Tibial nerve (tissue), 4 donors: Measurements from ENCODE around the gene SYT10. TPM values are rescaled to one million over a fixed set of nuclear protein-coding genes. Genes with fewer than 3 reads are reported as not detected.
"Not testable (repeated sequence)": the region's sequence is repeated elsewhere in the genome, so short reads cannot be mapped to it uniquely, and the experiment has no call there.

Experiments
- DNase-seq, 2 donors: peaks; one replicate each; pipeline ENCODE4 v3.0.0-alpha.2; 2019; ENCODE audit warnings: low spot score in 2 of 2
- H3K27ac ChIP-seq, 4 donors: fragments of 200-600 bp; sonication (generic) in 3 of 4; one replicate each; pipeline ENCODE4 v1.5.1; 2017 to 2019; ENCODE audit warnings: mild to moderate bottlenecking in 1 of 4
- H3K27me3 ChIP-seq, 2 donors: fragments of 200-600 bp; sonication (generic) in 1 of 2; one replicate each; pipeline versions ENCODE4 v1.5.1 to v1.6.0; 2017 to 2019
- H3K36me3 ChIP-seq, 3 donors: fragments of 200-600 bp; sonication (generic); one replicate each; pipeline ENCODE4 v1.5.1; 2018 to 2019
- H3K4me1 ChIP-seq, 4 donors: fragments of 200-600 bp; sonication (generic) in 3 of 4; one replicate each; pipeline ENCODE4 v1.5.1; 2017 to 2019
- H3K4me3 ChIP-seq, 4 donors: fragments of 200-600 bp; sonication (generic) in 3 of 4; one replicate each; pipeline ENCODE4 v1.5.1; 2017 to 2019; ENCODE audit warnings: mild to moderate bottlenecking in 1 of 4, moderate library complexity in 1 of 4
- H3K9me3 ChIP-seq, 4 donors: fragments of 200-600 bp; sonication (generic) in 3 of 4; one replicate each; pipeline ENCODE4 v1.5.1; 2017 to 2019
- CTCF ChIP-seq, 5 experiments: fragments of 200-600 bp in 3 of 5; fragments of 450-650 bp in 2 of 5; sonication (generic) in 3 of 5; IDR thresholded peaks; one replicate each; pipeline ENCODE4 v1.5.1; 2016 to 2019; ENCODE audit warnings: antibody characterized with exemption in 5 of 5, mild to moderate bottlenecking in 3 of 5, moderate library complexity in 2 of 5
- EP300 ChIP-seq, 2 donors: sonication (generic); formaldehyde crosslinking; IDR thresholded peaks; one replicate each; pipeline ENCODE4 v1.6.1; 2017; ENCODE audit warnings: antibody characterized with exemption in 2 of 2, mild to moderate bottlenecking in 1 of 2
- POLR2A ChIP-seq, 2 donors: fragments of 450-650 bp; IDR thresholded peaks; one replicate each; pipeline ENCODE4 v1.6.1; 2017; ENCODE audit warnings: antibody characterized with exemption in 2 of 2, mild to moderate bottlenecking in 2 of 2, moderate library complexity in 2 of 2
- WGBS, 2 donors: methylation state at CpG; one replicate each; pipeline ENCODE4 v1.1.5; 2018; 5-methylcytosine and 5-hydroxymethylcytosine counted together
- total RNA-seq, 4 donors: library from RNA; depleted of rRNA; stranded (reverse); fragments of >200 nt; gene quantifications; one replicate each; pipeline ENCODE4 v1.1.0, GENCODE V29; 2016

SYT10 gene
- total RNA-seq, 4 donors from 2014 or later, result 1.4 to 5.0 (median 1.7) TPM

GRCh38 chr12:33370318-33370717 is 69.3 kb downstream of the SYT10 start:
- Histone ChIP-seq H3K27me3 (no peaks in the 10 kb centered on the region), H3K36me3 (no peaks in the 10 kb centered on the region), H3K9me3 (no peaks in the 10 kb centered on the region), H3K4me1 (no peaks in the 10 kb centered on the region), H3K4me3 (no peak overlapping the region), H3K27ac (no peak overlapping the region)
- DNase-seq, result no peak
- WGBS, 2 donors, result 86 to 91% methylated on average over 2 of the region's 2 CpGs
- TF ChIP-seq CTCF (IDR thresholded peaks at IDR 0.05), result no peak
- TF ChIP-seq POLR2A (IDR thresholded peaks at IDR 0.05), result no peak
- no peak for TF ChIP-seq EP300 (IDR thresholded peaks at IDR 0.05)

- Histone ChIP-seq H3K27ac (no peak overlapping the region), H3K27me3 (no peaks in the 10 kb centered on the region), H3K4me1 (no peaks in the 10 kb centered on the region), H3K4me3 (no peak overlapping the region), H3K36me3 (no peaks in the 10 kb centered on the region), H3K9me3 (no peaks in the 10 kb centered on the region)
- no peak for TF ChIP-seq CTCF (IDR thresholded peaks at IDR 0.05)
- no peak for TF ChIP-seq POLR2A (IDR thresholded peaks at IDR 0.05)
- TF ChIP-seq EP300 (IDR thresholded peaks at IDR 0.05), result no peak
- no peak for DNase-seq
- WGBS, 2 donors, result 74 to 81% methylated on average over 2 of the region's 2 CpGs
Observed at GRCh38 chr12:33357181-33357580, 82.4 kb downstream of the SYT10 start.

- no peak overlapping the region for H3K27ac ChIP-seq
- no peak for TF ChIP-seq EP300 (IDR thresholded peaks at IDR 0.05)
- H3K36me3 ChIP-seq, result no peaks in the 10 kb centered on the region
- no peak for DNase-seq
- no peaks in the 10 kb centered on the region for H3K9me3 ChIP-seq
- H3K27me3 ChIP-seq, result no peaks in the 10 kb centered on the region
- no peak overlapping the region for H3K4me3 ChIP-seq
- no peaks in the 10 kb centered on the region for H3K4me1 ChIP-seq
Observed at GRCh38 chr12:33349791-33350190, 89.8 kb downstream of the SYT10 start.

- 88 to 92% methylated on average over 15 of the region's 15 CpGs for WGBS, 2 donors
- DNase-seq, H3K9me3 ChIP-seq, H3K27ac ChIP-seq, H3K4me1 ChIP-seq, H3K36me3 ChIP-seq, H3K4me3 ChIP-seq, H3K27me3 ChIP-seq: not testable (repeated sequence)
Observed at GRCh38 chr12:33331961-33332398, 107.6 kb downstream of the SYT10 start.

GRCh38 chr12:33330940-33331339 is 108.7 kb downstream of the SYT10 start:
- Histone ChIP-seq H3K36me3 (no peaks in the 10 kb centered on the region), H3K27me3 (no peaks in the 10 kb centered on the region)

More at GRCh38 chr12:33330940-33331339, 108.7 kb downstream of the SYT10 start:
- Histone ChIP-seq H3K4me3 (no peak overlapping the region), H3K27ac (no peak overlapping the region), H3K9me3 (no peaks in the 10 kb centered on the region), H3K4me1 (no peaks in the 10 kb centered on the region)
- no peak for TF ChIP-seq POLR2A (IDR thresholded peaks at IDR 0.05)
- no peak for TF ChIP-seq EP300 (IDR thresholded peaks at IDR 0.05)
- no peak for TF ChIP-seq CTCF (IDR thresholded peaks at IDR 0.05)
- 21 to 29% methylated on average over 2 of the region's 2 CpGs for WGBS, 2 donors
- DNase-seq, result no peak
